GM10248 (cell line): ENCODE measurements around the gene VPS37C.

Experiments
- CTCF ChIA-PET: fragments of 300-600 bp; sonication (Branson Sonifier 250); formaldehyde crosslinking; extraction: SDS; loops from one replicate; lab custom pipeline; 2021; ENCODE audit warnings: antibody characterized with exemption; lab: Yijun Ruan, JAX
- POLR2A ChIA-PET: fragments of 350-650 bp; sonication (Branson Sonifier 250); formaldehyde crosslinking; extraction: SDS; loops from one replicate; lab custom pipeline; 2020; ENCODE audit warnings: antibody characterized with exemption; lab: Yijun Ruan, JAX
- DNase-seq: peaks from one replicate; pipeline ENCODE4 v3.0.0; 2012; ENCODE audit errors: extremely low spot score
- CTCF ChIP-seq: IDR thresholded peaks from 2 replicates; pipeline ENCODE4 v1.5.1; 2012; ENCODE audit warnings: mild to moderate bottlenecking, low read depth; ENCODE audit errors: extremely low read depth, missing control alignments, control extremely low read depth

VPS37C gene

GRCh38 chr11:61125310-61125684, 35.9 kb downstream of the VPS37C start:
- no peak for DNase-seq
- POLR2A ChIA-PET, result no interaction called here

GRCh38 chr11:61124574-61125309, 36.5 kb downstream of the VPS37C start:
- CTCF ChIA-PET, result interaction anchor here (1.5 kb wide), 1 partner anchor 10 kb away, joined by 3 read pairs; no protein-coding TSS in a partner anchor
- POLR2A ChIA-PET, result no interaction called here
- no peak for TF ChIP-seq CTCF
- DNase-seq, result no peak

More at GRCh38 chr11:61125310-61125684, 35.9 kb downstream of the VPS37C start:
- CTCF ChIA-PET, result interaction anchor here (1.0 to 1.5 kb wide), 3 partner anchors 8 to 13 kb away, joined by 3 read pairs; no protein-coding TSS in a partner anchor
- TF ChIP-seq CTCF, result no peak

- ChIA-PET POLR2A (no interaction called here), CTCF (no interaction called here)
- no peak for DNase-seq
- TF ChIP-seq CTCF, result no peak
These were observed 37.3 kb downstream of the VPS37C start for GRCh38 chr11:61123775-61124571.

GRCh38 chr11:61122761-61123160, 38.5 kb downstream of the VPS37C start:
- TF ChIP-seq CTCF, result no peak
- ChIA-PET POLR2A (no interaction called here), CTCF (interaction anchor here (1.0 kb wide), 1 partner anchor 292 kb away, joined by 3 read pairs; no protein-coding TSS in a partner anchor)
- DNase-seq, result no peak

GRCh38 chr11:61121917-61122316, 39.3 kb downstream of the VPS37C start:
- TF ChIP-seq CTCF, result no peak
- no peak for DNase-seq
- CTCF ChIA-PET, result no interaction called here
- POLR2A ChIA-PET, result no interaction called here

GRCh38 chr11:61121192-61121831, 39.9 kb downstream of the VPS37C start:
- POLR2A ChIA-PET, result no interaction called here
- CTCF ChIA-PET, result interaction anchor here (1.5 to 12.1 kb wide), 2 partner anchors 8 to 11 kb away, joined by 5 to 103 read pairs; no protein-coding TSS in a partner anchor
- no peak for TF ChIP-seq CTCF
- no peak for DNase-seq
